BJ (cell line): ENCODE data around the gene TBKBP1. TPM values are rescaled to one million over a fixed set of nuclear protein-coding genes. Genes with fewer than 3 reads are reported as not detected.

ENCODE experiments used
- CTCF ChIA-PET: fragments of 350-600 bp; formaldehyde crosslinking; extraction: SDS; loops from one replicate; lab custom pipeline; 2021; ENCODE audit warnings: antibody characterized with exemption, inconsistent platforms; lab: Yijun Ruan, JAX
- POLR2A ChIA-PET: fragments of 300-600 bp; sonication (Branson Sonifier 250); formaldehyde crosslinking; extraction: SDS; loops from one replicate; lab custom pipeline; 2021; ENCODE audit warnings: antibody characterized with exemption; lab: Charles Lee
- DNase-seq: peaks from one replicate; pipeline ENCODE4 v3.0.0-alpha.2; 2011; ENCODE audit warnings: low read depth
- H3K27me3 ChIP-seq: 2 replicates; pipeline ENCODE4 v1.6.0; 2011; ENCODE audit warnings: low read length; ENCODE audit not compliant: control insufficient read depth, insufficient read depth
- H3K36me3 ChIP-seq: 2 replicates; pipeline ENCODE4 v1.5.1; 2011; ENCODE audit warnings: low read length; ENCODE audit not compliant: control insufficient read depth, insufficient read depth
- H3K4me3 ChIP-seq: 2 replicates; pipeline ENCODE4 v1.5.1; 2011; ENCODE audit warnings: low read depth, mild to moderate bottlenecking, control low read depth, low read length
- CTCF ChIP-seq: IDR thresholded peaks from 2 replicates; pipeline ENCODE4 v1.5.1; 2011; ENCODE audit warnings: low read depth, mild to moderate bottlenecking, control low read depth, inconsistent platforms, low read length, moderate library complexity; ENCODE audit not compliant: insufficient read depth
- polyA plus RNA-seq: library from polyadenylated mRNA; depleted of rRNA; stranded (reverse); fragments of >200 nt; gene quantifications from 2 replicates; pipeline ENCODE4 v1.2.3, GENCODE V29; 2011

The TBKBP1 gene
- polyA plus RNA-seq, 1 experiment = 7.3 TPM

DNA sequence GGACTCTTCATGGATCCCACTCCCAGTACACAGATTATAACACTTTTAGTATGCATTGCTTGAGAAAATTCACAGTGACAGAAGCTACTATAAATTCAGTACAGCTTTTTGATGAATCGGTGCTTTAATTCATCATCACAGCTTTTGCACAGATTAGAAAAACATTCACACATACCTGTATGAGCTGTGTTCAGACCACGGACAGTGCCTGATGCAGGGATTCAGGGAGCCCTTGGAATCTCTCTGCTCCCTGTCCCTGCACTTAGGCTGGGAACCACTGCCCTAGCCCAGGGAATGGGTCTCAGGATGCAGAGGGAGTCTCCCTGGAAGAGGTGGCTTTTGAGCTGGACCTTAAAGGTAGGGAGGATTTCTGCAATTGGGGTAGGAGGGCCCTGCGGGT is 13.9 kb downstream of the TBKBP1 start:
- POLR2A ChIA-PET = no interaction called here
- CTCF ChIA-PET = interaction anchor here (0.6 to 3.7 kb wide), 4 partner anchors 10 to 33 kb away, joined by 3 to 35 read pairs (median 4); no protein-coding TSS in a partner anchor
- Histone ChIP-seq H3K27me3 (peaks cover 3% of the 10 kb centered on the region), H3K4me3 (no peak overlapping the region), H3K36me3 (peaks cover 12% of the 10 kb centered on the region)
- DNase-seq = no peak
- no peak for TF ChIP-seq CTCF

DNA sequence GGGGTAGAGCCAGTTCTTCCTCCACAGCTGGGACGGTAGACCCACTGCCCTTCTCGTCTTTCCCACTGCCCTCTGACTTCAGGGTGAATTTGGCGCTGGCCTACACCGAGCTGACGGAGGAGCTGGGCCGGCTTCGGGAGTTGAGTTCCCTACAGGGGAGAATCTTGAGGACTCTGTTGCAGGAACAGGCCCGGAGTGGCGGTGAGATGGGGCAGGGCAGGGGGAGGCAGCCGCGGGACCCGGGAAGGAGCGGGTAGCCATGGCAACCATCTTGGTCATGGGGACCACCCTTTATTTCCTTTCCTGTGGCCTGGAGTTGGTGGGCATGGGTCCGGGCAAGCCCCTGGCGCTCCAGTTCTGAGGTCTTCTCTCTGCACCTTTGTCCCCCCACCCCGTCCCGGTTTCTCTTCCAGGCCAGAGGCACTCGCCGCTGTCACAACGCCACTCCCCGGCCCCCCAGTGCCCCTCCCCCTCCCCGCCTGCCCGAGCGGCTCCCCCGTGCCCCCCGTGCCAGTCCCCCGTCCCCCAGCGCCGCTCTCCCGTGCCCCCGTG is 14.4 kb downstream of the TBKBP1 start:
- CTCF ChIA-PET = interaction anchor here (0.6 to 3.7 kb wide), 3 partner anchors 11 to 33 kb away, joined by 3 to 35 read pairs (median 6); no protein-coding TSS in a partner anchor
- no peak for TF ChIP-seq CTCF
- Histone ChIP-seq H3K4me3 (no peak overlapping the region), H3K36me3 (peaks cover 10% of the 10 kb centered on the region), H3K27me3 (peaks cover 6% of the 10 kb centered on the region)
- DNase-seq = no peak
- POLR2A ChIA-PET = no interaction called here

- Histone ChIP-seq H3K36me3 (peaks cover 10% of the 10 kb centered on the region), H3K4me3 (no peak overlapping the region), H3K27me3 (peaks cover 9% of the 10 kb centered on the region)
- POLR2A ChIA-PET = no interaction called here
- no peak for DNase-seq
- no peak for TF ChIP-seq CTCF
- CTCF ChIA-PET = interaction anchor here (3.7 kb wide), 1 partner anchor 11 kb away, joined by 35 read pairs; no protein-coding TSS in a partner anchor
Observed at GRCh38 chr17:47708864-47709541, 15.0 kb downstream of the TBKBP1 start.

DNA sequence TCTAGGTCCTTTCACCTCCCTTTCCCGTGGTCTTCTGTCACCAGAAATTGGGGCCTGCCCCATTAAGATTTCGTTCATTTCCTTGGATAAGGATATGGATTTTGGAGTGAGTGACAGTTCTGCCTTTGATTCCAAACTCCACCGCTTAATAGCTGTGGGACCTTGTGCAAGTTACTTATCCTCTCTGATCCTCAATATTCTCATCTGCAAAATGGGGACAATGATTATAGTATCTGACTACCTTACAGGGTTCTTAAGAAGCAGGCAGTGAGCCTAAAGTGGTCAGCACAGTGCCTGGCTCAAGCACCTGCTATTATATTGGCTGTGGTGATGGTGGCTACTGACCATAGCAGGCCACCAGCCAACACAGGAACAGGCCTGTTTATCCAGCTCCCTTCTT is 15.6 kb downstream of the TBKBP1 start:
- CTCF ChIA-PET = interaction anchor here (0.6 kb wide), 1 partner anchor 31 kb away, joined by 3 read pairs; no protein-coding TSS in a partner anchor
- H3K36me3 ChIP-seq = peaks cover 10% of the 10 kb centered on the region
- no peak for TF ChIP-seq CTCF
- no peak for DNase-seq
- H3K4me3 ChIP-seq = no peak overlapping the region
- POLR2A ChIA-PET = no interaction called here
- peaks cover 11% of the 10 kb centered on the region for H3K27me3 ChIP-seq

GRCh38 chr17:47711366-47712099 is 17.6 kb downstream of the TBKBP1 start:
- DNase-seq = no peak
- peaks cover 10% of the 10 kb centered on the region for H3K36me3 ChIP-seq
- TF ChIP-seq CTCF = no peak
- ChIA-PET CTCF (interaction anchor here (0.6 to 1.8 kb wide), 2 partner anchors 12 to 622 kb away, joined by 4 to 6 read pairs; no protein-coding TSS in a partner anchor), POLR2A (no interaction called here)
- H3K27me3 ChIP-seq = peaks cover 20% of the 10 kb centered on the region
- no peak overlapping the region for H3K4me3 ChIP-seq
